ENCODE data around the gene SDC1.

Gene SDC1

GRCh38 chr2:20180676-20181648 is 44.0 kb downstream of the SDC1 start:
- no peaks in the 10 kb centered on the region for H3K36me3 ChIP-seq
- DNase-seq, result no peak
- H3K27me3 ChIP-seq, result no peaks in the 10 kb centered on the region
- TF ChIP-seq, protein P1, sequence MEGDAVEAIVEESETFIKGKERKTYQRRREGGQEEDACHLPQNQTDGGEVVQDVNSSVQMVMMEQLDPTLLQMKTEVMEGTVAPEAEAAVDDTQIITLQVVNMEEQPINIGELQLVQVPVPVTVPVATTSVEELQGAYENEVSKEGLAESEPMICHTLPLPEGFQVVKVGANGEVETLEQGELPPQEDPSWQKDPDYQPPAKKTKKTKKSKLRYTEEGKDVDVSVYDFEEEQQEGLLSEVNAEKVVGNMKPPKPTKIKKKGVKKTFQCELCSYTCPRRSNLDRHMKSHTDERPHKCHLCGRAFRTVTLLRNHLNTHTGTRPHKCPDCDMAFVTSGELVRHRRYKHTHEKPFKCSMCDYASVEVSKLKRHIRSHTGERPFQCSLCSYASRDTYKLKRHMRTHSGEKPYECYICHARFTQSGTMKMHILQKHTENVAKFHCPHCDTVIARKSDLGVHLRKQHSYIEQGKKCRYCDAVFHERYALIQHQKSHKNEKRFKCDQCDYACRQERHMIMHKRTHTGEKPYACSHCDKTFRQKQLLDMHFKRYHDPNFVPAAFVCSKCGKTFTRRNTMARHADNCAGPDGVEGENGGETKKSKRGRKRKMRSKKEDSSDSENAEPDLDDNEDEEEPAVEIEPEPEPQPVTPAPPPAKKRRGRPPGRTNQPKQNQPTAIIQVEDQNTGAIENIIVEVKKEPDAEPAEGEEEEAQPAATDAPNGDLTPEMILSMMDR (IDR thresholded peaks at IDR 0.05; ENCODE audit: low read depth, low read length), result no peak
- no peaks in the 10 kb centered on the region for H3K4me1 ChIP-seq
- H3K4me3 ChIP-seq (ENCODE audit: low read depth, low read length), result no peak overlapping the region
- H3K9me3 ChIP-seq, result no peaks in the 10 kb centered on the region

- DNase-seq, result no peak
- H3K27me3 ChIP-seq, result no peaks in the 10 kb centered on the region
Observed at GRCh38 chr2:20179755-20180594, 45.0 kb downstream of the SDC1 start.

GRCh38 chr2:20179466-20179754 is 45.5 kb downstream of the SDC1 start:
- H3K4me1 ChIP-seq, result no peaks in the 10 kb centered on the region
- no peak for DNase-seq
- H3K4me3 ChIP-seq (ENCODE audit: low read depth, low read length), result no peak overlapping the region
- no peaks in the 10 kb centered on the region for H3K27me3 ChIP-seq
- TF ChIP-seq, protein P1 (IDR thresholded peaks at IDR 0.05; ENCODE audit: low read depth, low read length), result no peak
- no peaks in the 10 kb centered on the region for H3K36me3 ChIP-seq
- H3K9me3 ChIP-seq, result no peaks in the 10 kb centered on the region

More at GRCh38 chr2:20179755-20180594, 45.0 kb downstream of the SDC1 start:
- Histone ChIP-seq H3K36me3 (no peaks in the 10 kb centered on the region), H3K4me1 (no peaks in the 10 kb centered on the region), H3K9me3 (no peaks in the 10 kb centered on the region), H3K4me3 (ENCODE audit: low read depth, low read length) (no peak overlapping the region)
- TF ChIP-seq, protein P1 (IDR thresholded peaks at IDR 0.05; ENCODE audit: low read depth, low read length), result no peak

GRCh38 chr2:20178666-20179465 is 46.1 kb downstream of the SDC1 start:
- H3K9me3 ChIP-seq, result no peaks in the 10 kb centered on the region
- TF ChIP-seq, protein P1 (IDR thresholded peaks at IDR 0.05; ENCODE audit: low read depth, low read length), result no peak
- no peak overlapping the region for H3K4me3 ChIP-seq (ENCODE audit: low read depth, low read length)
- no peaks in the 10 kb centered on the region for H3K27me3 ChIP-seq
- H3K4me1 ChIP-seq, result no peaks in the 10 kb centered on the region
- H3K36me3 ChIP-seq, result no peaks in the 10 kb centered on the region
- DNase-seq, result no peak

DNA sequence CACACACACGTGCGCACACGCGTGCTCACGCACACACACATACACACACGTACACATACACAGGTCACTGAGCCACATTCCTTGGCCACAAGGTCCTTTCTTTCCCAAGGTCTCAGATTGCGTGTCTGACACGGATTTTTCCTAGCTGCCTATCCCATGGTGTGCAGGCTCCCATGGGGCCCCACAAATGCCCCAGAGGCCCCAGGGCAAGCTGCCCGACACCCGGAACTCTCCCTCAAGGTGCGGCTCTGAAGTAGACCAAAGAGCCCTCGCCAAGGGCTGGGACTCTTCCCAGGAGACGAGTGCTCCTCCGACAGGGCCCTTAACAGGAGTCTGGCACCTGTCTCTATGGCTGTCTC is 46.7 kb downstream of the SDC1 start:
- no peak for DNase-seq
- H3K27me3 ChIP-seq, result no peaks in the 10 kb centered on the region
- no peaks in the 10 kb centered on the region for H3K36me3 ChIP-seq
- no peaks in the 10 kb centered on the region for H3K9me3 ChIP-seq
- H3K4me1 ChIP-seq, result no peaks in the 10 kb centered on the region
- H3K4me3 ChIP-seq (ENCODE audit: low read depth, low read length), result no peak overlapping the region
- TF ChIP-seq, protein P1 (IDR thresholded peaks at IDR 0.05; ENCODE audit: low read depth, low read length), result no peak
